ENCODE results near the gene TMEM9B. TPM values are rescaled to one million over a fixed set of nuclear protein-coding genes. Genes with fewer than 3 reads are reported as not detected.
"Not testable (repeated sequence)": the region's sequence is repeated elsewhere in the genome, so short reads cannot be mapped to it uniquely, and the experiment has no call there.

TMEM9B gene
- total and polyA plus RNA-seq, 3 experiments from 2014 or later = 31.3 to 113 (median 32.7) TPM

DNA sequence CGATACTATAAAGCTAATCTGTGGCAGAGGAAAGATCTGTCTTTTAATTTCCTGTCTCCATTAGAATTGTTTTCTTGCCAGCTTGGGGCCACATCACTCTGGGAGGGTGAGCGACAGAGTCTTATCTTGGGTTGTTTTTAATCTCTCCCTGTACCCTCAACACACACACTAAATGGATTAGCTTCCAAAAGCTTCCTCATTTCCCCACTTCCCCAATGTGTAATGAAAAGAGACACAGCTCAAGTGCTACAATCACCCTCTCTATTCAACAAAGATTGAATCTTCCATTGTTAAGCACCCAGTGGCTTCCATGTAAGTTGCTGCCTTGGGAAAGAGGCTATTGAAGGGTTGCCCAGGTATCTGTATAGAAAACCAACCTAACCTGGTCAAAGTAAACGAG is 15.4 kb downstream of the TMEM9B start:
- POLR2A ChIA-PET = no interaction called here
- peaks cover 22 to 63% (median 27%) of the 10 kb centered on the region in 3 donors for H3K36me3 Mint-ChIP-seq

DNA sequence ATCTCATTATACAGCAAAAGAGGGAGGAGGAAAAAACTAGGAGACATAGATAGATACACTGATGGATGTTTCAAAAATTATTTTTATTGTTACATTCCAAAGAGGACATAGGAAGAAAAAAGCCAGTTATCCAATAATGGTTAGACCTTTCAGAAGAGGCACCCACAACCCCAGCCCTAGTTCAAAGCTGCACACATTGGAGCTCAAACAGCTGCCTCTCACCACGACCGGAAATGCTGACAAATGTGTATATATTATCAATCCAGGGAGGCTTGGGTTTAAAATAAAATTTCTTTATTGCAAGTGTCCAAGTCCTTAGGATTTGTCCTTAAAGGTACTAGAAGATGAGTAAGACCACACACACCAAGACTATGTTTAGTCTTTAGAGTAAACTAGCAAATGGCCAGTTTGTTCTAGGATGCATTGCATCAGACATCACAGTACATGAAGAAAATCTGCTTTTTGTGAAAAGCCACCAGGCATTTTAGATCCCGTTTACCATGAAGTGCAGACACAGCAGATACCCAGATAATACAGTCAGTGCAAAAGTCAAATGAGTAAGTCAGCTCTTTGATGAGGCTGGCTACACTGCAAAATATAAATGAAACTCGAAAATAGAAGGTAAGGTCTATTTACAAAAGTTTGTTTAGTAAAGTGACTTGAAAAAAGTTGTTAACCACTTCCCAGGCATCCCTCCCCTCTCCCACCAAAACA is 16.9 kb downstream of the TMEM9B start:
- H3K4me3 Mint-ChIP-seq = no peak overlapping the region
- peaks cover 20 to 48% (median 27%) of the 10 kb centered on the region in 3 donors for H3K36me3 Mint-ChIP-seq
- ChIA-PET POLR2A (no interaction called here), CTCF (interaction anchor here (1.3 kb wide), 1 partner anchor 12 kb away, joined by 4 read pairs; no protein-coding TSS in a partner anchor)
- Histone ChIP-seq H3K4me1 (ENCODE audit: insufficient read depth, low read length) (no peaks in the 10 kb centered on the region), H3K36me3 (ENCODE audit: insufficient read depth, low read length) (peaks cover 4% of the 10 kb centered on the region), H3K9me3 (ENCODE audit: low read length) (no peaks in the 10 kb centered on the region), H3K27ac (ENCODE audit: low read depth, low read length) (no peak overlapping the region), H3K27me3 (ENCODE audit: insufficient read depth, low read length, poor library complexity, severe bottlenecking) (no peaks in the 10 kb centered on the region), H3K4me3 (ENCODE audit: low read length) (no peak overlapping the region)
- H3K27ac Mint-ChIP-seq = peak overlapping the region in 3 of 8 donors; percentile 14 to 43 (median 32)
- no peaks in the 10 kb centered on the region for H3K9me3 Mint-ChIP-seq
- no peak for DNase-seq
- H3K4me1 Mint-ChIP-seq = no peaks in the 10 kb centered on the region
- peaks cover 0 to 4% of the 10 kb centered on the region in 2 donors for H3K27me3 Mint-ChIP-seq

More for the DNA sequence above, 15.4 kb downstream of the TMEM9B start:
- Histone ChIP-seq H3K4me3 (ENCODE audit: low read length) (no peak overlapping the region), H3K27ac (ENCODE audit: low read depth, low read length) (no peak overlapping the region), H3K4me1 (ENCODE audit: insufficient read depth, low read length) (no peaks in the 10 kb centered on the region), H3K36me3 (ENCODE audit: insufficient read depth, low read length) (peaks cover 11% of the 10 kb centered on the region), H3K9me3 (ENCODE audit: low read length) (no peaks in the 10 kb centered on the region), H3K27me3 (ENCODE audit: insufficient read depth, low read length, poor library complexity, severe bottlenecking) (no peaks in the 10 kb centered on the region)
- H3K27me3 Mint-ChIP-seq = peaks cover 0 to 3% of the 10 kb centered on the region in 2 donors
- no peak overlapping the region for H3K4me3 Mint-ChIP-seq
- DNase-seq = no peak
- peaks cover 0 to 3% (median 2%) of the 10 kb centered on the region in 3 donors for H3K4me1 Mint-ChIP-seq
- no peak overlapping the region for H3K27ac Mint-ChIP-seq
- no peaks in the 10 kb centered on the region for H3K9me3 Mint-ChIP-seq
- CTCF ChIA-PET = interaction anchor here (1.4 to 1.6 kb wide), 2 partner anchors 10 to 109 kb away, joined by 3 to 4 read pairs; no protein-coding TSS in a partner anchor

DNA sequence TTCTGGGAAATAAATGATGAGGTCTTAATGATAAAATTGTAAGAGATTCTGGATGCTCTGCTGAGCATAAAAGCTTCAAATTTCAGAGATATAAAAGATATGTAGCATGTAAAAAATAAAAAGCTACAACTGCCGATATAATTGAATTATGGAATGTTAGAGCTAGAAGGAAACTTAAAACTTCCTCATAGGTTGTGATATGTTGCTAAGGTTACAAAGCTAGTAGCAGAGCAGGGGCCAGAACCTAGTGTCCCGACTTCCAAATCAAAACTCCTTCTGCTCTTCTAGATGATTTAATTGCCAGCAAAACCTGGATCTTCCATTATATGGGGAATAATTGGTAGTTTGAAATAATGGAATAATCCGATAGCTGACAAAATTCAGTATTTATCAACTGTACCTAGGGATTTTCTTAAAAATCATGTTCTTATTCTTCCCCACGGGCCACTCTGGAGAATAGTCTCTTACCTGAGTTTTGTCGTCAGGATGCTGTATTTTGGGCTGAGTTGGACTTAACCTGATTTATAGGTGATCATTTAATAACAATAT is 21.6 kb downstream of the TMEM9B start, which contains the start of gene ASCL3:
Gene ASCL3, minus strand, starts transcription at position 499 of the 549 bp plus-strand sequence. CDS start 4,855 bp downstream, outside the sequence.
- peaks cover 7 to 12% (median 11%) of the 10 kb centered on the region in 3 donors for H3K36me3 Mint-ChIP-seq
- H3K27ac Mint-ChIP-seq = no peak within 1 kb of the TSS
- no peaks in the 10 kb centered on the region for H3K9me3 Mint-ChIP-seq
- H3K4me1 ChIP-seq (ENCODE audit: insufficient read depth, low read length) = no peaks in the 10 kb centered on the region
- ChIA-PET POLR2A (no interaction called here), CTCF (interaction anchor here (0.9 to 1.2 kb wide), 3 partner anchors 27 to 195 kb away, joined by 3 to 4 read pairs (median 3); no protein-coding TSS in a partner anchor)
- no peaks in the 10 kb centered on the region for H3K9me3 ChIP-seq (ENCODE audit: low read length)
- peaks cover 7 to 15% of the 10 kb centered on the region in 2 donors for H3K27me3 Mint-ChIP-seq
- H3K27me3 ChIP-seq (ENCODE audit: insufficient read depth, low read length, poor library complexity, severe bottlenecking) = no peaks in the 10 kb centered on the region
- H3K4me1 Mint-ChIP-seq = no peaks in the 10 kb centered on the region
- DNase-seq = no peak
- H3K36me3 ChIP-seq (ENCODE audit: insufficient read depth, low read length) = no peaks in the 10 kb centered on the region
- no peak within 1 kb of the TSS for H3K27ac ChIP-seq (ENCODE audit: low read depth, low read length)
- no peak within 1 kb of the TSS for H3K4me3 ChIP-seq (ENCODE audit: low read length)
- no peak within 1 kb of the TSS for H3K4me3 Mint-ChIP-seq

DNA sequence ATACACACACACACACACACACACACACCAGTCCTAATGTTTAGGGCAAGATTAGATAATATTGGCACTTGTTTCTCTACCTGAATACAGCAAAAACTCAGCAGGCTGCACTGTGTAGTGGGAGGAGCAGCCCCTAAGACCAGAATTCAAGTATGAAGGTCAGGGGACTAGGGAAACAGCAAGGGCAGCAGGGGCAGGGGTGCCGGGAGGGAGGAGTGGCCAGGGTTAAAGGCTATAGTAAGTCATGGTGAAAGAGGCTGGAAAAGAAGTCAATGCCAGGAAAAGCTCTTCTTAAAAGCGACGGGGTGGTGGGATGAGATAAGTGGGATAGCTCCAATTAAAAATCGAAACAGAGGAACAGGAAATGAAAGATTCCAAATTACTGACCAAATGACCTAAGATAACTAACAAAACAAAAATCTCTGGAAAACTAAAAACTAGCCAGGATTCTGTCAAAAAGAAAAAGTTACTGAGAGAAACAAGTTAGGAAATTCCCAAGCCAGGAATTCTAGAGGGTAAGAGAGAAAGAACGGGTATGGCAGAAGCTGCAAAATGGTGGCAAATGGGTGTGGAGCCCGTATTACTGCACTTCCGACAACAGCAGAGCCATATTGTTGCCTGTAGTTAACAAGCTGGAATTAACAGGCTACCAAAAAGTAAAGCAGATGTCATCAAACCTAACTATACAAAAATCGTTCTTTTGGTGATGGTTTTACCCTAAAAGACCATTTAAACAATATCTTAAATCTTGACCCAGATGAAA is 22.7 kb downstream of the TMEM9B start:
- H3K4me1 Mint-ChIP-seq = no peaks in the 10 kb centered on the region
- POLR2A ChIA-PET = interaction anchor here (0.6 kb wide), 1 partner anchor 40 kb away, joined by 3 read pairs; no protein-coding TSS in a partner anchor
- peaks cover 9 to 15% of the 10 kb centered on the region in 2 donors for H3K27me3 Mint-ChIP-seq
- peak overlapping the region in 1 of 8 donors; percentile 55 for H3K27ac Mint-ChIP-seq
- no peaks in the 10 kb centered on the region for H3K9me3 Mint-ChIP-seq
- no peak for DNase-seq
- no peaks in the 10 kb centered on the region for H3K36me3 ChIP-seq (ENCODE audit: insufficient read depth, low read length)
- CTCF ChIA-PET = no interaction called here
- H3K4me3 Mint-ChIP-seq = no peak overlapping the region
- H3K27me3 ChIP-seq (ENCODE audit: insufficient read depth, low read length, poor library complexity, severe bottlenecking) = no peaks in the 10 kb centered on the region
- no peak overlapping the region for H3K27ac ChIP-seq (ENCODE audit: low read depth, low read length)
- H3K4me3 ChIP-seq (ENCODE audit: low read length) = no peak overlapping the region
- peaks cover 0 to 5% (median 4%) of the 10 kb centered on the region in 3 donors for H3K36me3 Mint-ChIP-seq
- H3K4me1 ChIP-seq (ENCODE audit: insufficient read depth, low read length) = no peaks in the 10 kb centered on the region
- H3K9me3 ChIP-seq (ENCODE audit: low read length) = no peaks in the 10 kb centered on the region

DNA sequence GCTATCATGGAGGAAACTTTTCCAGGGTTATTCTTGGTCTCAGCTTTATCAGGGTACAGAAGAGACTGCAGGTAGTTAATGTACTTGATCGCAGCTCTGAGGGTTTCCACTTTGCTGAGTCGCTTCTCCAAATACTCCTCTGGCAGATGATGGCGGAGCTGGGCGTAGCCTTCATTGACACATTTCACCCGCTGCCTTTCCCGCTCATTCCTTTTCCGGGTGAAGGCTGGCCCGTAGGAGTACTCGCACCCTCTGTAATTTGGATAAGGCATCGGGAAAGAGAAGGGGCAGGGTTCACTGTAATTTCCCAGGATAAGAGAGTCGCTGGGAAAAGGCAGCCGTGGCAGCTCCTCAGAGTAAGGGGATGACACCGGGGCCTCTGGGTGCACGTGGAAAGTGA is 26.6 kb downstream of the TMEM9B start:
- no peak overlapping the region for H3K4me3 ChIP-seq (ENCODE audit: low read length)
- no peaks in the 10 kb centered on the region for H3K9me3 ChIP-seq (ENCODE audit: low read length)
- H3K4me1 ChIP-seq (ENCODE audit: insufficient read depth, low read length) = no peaks in the 10 kb centered on the region
- Mint-ChIP-seq H3K9me3 (no peaks in the 10 kb centered on the region), H3K27me3 (peaks cover 10 to 12% of the 10 kb centered on the region in 2 donors), H3K36me3 (no peaks in the 10 kb centered on the region), H3K4me3 (no peak overlapping the region), H3K27ac (no peak overlapping the region), H3K4me1 (no peaks in the 10 kb centered on the region)
- POLR2A ChIA-PET = no interaction called here
- no peak for DNase-seq
- H3K36me3 ChIP-seq (ENCODE audit: insufficient read depth, low read length) = no peaks in the 10 kb centered on the region
- CTCF ChIA-PET = no interaction called here
- H3K27ac ChIP-seq (ENCODE audit: low read depth, low read length) = no peak overlapping the region
- H3K27me3 ChIP-seq (ENCODE audit: insufficient read depth, low read length, poor library complexity, severe bottlenecking) = no peaks in the 10 kb centered on the region

DNA sequence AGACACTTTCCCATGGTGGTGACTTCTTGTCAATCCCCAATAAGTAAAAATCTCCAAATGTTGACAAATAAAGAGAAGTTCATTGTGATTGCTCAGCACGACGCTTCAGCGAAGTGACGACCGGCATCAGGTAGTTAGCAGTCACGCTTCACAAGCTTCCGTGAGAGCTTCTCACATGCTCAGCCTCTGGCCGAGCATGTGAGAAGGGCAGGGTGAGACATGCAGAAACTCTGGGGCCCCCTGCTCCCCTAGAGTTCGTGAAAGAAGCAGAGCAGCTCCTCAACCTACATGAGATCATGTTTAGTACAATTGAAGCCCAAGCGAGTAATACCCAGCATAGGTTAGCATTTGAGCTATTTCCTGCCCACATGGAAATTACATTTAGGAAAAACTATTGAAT is 27.1 kb downstream of the TMEM9B start:
- no peak overlapping the region for H3K4me3 Mint-ChIP-seq

DNA sequence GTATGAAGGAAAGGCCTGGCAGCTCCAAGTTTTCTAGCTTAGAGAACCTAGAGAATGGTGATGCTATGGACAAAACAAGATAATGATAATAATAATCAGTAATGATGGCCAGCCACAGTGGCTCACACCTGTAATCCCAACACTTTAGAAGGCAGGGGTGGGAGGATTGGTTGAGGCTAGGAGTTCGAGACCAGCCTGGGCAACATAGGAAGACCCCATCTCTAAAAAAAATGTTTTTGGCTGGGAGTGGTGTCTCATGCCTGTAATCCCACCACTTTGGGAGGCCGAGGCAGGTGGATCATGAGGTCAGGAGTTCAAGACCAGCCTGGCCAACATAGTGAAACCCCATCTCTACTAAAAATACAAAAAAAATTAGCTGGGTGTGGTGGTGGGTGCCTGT is 28.5 kb downstream of the TMEM9B start:
- not testable (repeated sequence) for H3K9me3 Mint-ChIP-seq

More for the DNA sequence above, 27.1 kb downstream of the TMEM9B start:
- Histone ChIP-seq H3K36me3 (ENCODE audit: insufficient read depth, low read length) (no peaks in the 10 kb centered on the region), H3K9me3 (ENCODE audit: low read length) (no peaks in the 10 kb centered on the region), H3K4me3 (ENCODE audit: low read length) (no peak overlapping the region), H3K4me1 (ENCODE audit: insufficient read depth, low read length) (no peaks in the 10 kb centered on the region), H3K27me3 (ENCODE audit: insufficient read depth, low read length, poor library complexity, severe bottlenecking) (no peaks in the 10 kb centered on the region), H3K27ac (ENCODE audit: low read depth, low read length) (no peak overlapping the region)
- ChIA-PET CTCF (no interaction called here), POLR2A (no interaction called here)
- Mint-ChIP-seq H3K27ac (no peak overlapping the region), H3K27me3 (peaks cover 10 to 12% of the 10 kb centered on the region in 2 donors), H3K4me1 (no peaks in the 10 kb centered on the region), H3K36me3 (no peaks in the 10 kb centered on the region), H3K9me3 (no peaks in the 10 kb centered on the region)
- DNase-seq = no peak

More for the DNA sequence above, 28.5 kb downstream of the TMEM9B start:
- H3K36me3 ChIP-seq (ENCODE audit: insufficient read depth, low read length); H3K4me1 Mint-ChIP-seq; DNase-seq; H3K27ac ChIP-seq (ENCODE audit: low read depth, low read length); H3K4me3 Mint-ChIP-seq; H3K27me3 Mint-ChIP-seq; H3K9me3 ChIP-seq (ENCODE audit: low read length); H3K27me3 ChIP-seq (ENCODE audit: insufficient read depth, low read length, poor library complexity, severe bottlenecking); H3K4me3 ChIP-seq (ENCODE audit: low read length); POLR2A ChIA-PET; H3K36me3 Mint-ChIP-seq; H3K4me1 ChIP-seq (ENCODE audit: insufficient read depth, low read length); H3K27ac Mint-ChIP-seq: not testable (repeated sequence)
- CTCF ChIA-PET = interaction anchor here (0.7 to 1.2 kb wide), 2 partner anchors 10 to 21 kb away, joined by 3 to 5 read pairs; no protein-coding TSS in a partner anchor

Data from CD8-positive, alpha-beta memory T cell (primary cell).